HEK293 (cell line): ENCODE measurements around the gene DAPK2.

Experiments
- CTCF ChIA-PET: fragments of 350-600 bp; formaldehyde crosslinking; extraction: SDS; loops from one replicate; lab custom pipeline; 2021; ENCODE audit warnings: antibody characterized with exemption; lab: Yijun Ruan, JAX
- POLR2A ChIA-PET: fragments of 300-600 bp; formaldehyde crosslinking; extraction: SDS; loops from one replicate; lab custom pipeline; 2020; ENCODE audit warnings: antibody characterized with exemption, inconsistent platforms; lab: Yijun Ruan, JAX
- H3K27ac ChIP-seq: fragments of 200-500 bp; sonication (Bioruptor generic); 2 replicates; pipeline ENCODE4 v1.5.1; 2014; ENCODE audit warnings: low read depth, low read length, control low read depth, inconsistent platforms; ENCODE audit errors: extremely low read depth
- H3K36me3 ChIP-seq, 2 experiments: fragments of 200-500 bp in 1 of 2; sonication (Bioruptor generic) in 1 of 2; 1 replicate in 1 of 2; 2 replicates in 1 of 2; pipeline ENCODE4 v1.5.1; 2014 to 2017; ENCODE audit warnings: inconsistent platforms in 2 of 2, low read length in 2 of 2; ENCODE audit not compliant: control insufficient read depth in 2 of 2, insufficient read depth in 1 of 2
- H3K4me1 ChIP-seq: fragments of 200-500 bp; sonication (Bioruptor generic); 2 replicates; pipeline ENCODE4 v1.5.1; 2014; ENCODE audit warnings: mild to moderate bottlenecking, low read length, inconsistent platforms; ENCODE audit not compliant: control insufficient read depth, insufficient read depth
- H3K4me3 ChIP-seq: 2 replicates; pipeline ENCODE4 v1.5.1; 2011; ENCODE audit warnings: low read depth, mild to moderate bottlenecking, control low read depth, low read length, moderate library complexity
- H3K9me3 ChIP-seq: fragments of 200-500 bp; sonication (Bioruptor generic); 2 replicates; pipeline ENCODE4 v1.5.1; 2014; ENCODE audit warnings: low read depth, low read length, inconsistent platforms; ENCODE audit not compliant: control insufficient read depth, insufficient read depth
- GLIS1 ChIP-seq: fragments of 450-650 bp; formaldehyde crosslinking; IDR thresholded peaks from 2 replicates; pipeline ENCODE4 v1.5.1; 2016; ENCODE audit warnings: missing biosample characterization, missing genetic modification characterization
- HOXC10 ChIP-seq: sonication (generic); formaldehyde crosslinking; IDR thresholded peaks from 2 replicates; pipeline ENCODE4 v1.8.1; 2023; ENCODE audit warnings: mild to moderate bottlenecking, missing genetic modification reagents
- HOXD13 ChIP-seq: sonication (generic); formaldehyde crosslinking; IDR thresholded peaks from 2 replicates; pipeline ENCODE4 v1.8.0; 2022; ENCODE audit warnings: missing genetic modification reagents, borderline replicate concordance
- OVOL3 ChIP-seq: fragments of 450-650 bp; formaldehyde crosslinking; IDR thresholded peaks from 2 replicates; pipeline ENCODE4 v1.5.1; 2016; ENCODE audit warnings: missing biosample characterization, missing genetic modification characterization
- ZBTB8A ChIP-seq: fragments of 450-650 bp; formaldehyde crosslinking; IDR thresholded peaks from 2 replicates; pipeline ENCODE4 v1.5.1; 2016; ENCODE audit warnings: missing biosample characterization, missing genetic modification characterization
- ZFHX2 ChIP-seq: fragments of 450-650 bp; formaldehyde crosslinking; conservative IDR thresholded peaks from 2 replicates; pipeline ENCODE4 v1.5.1; 2016; ENCODE audit warnings: missing biosample characterization, missing genetic modification characterization
- ZFP3 ChIP-seq: fragments of 450-650 bp; formaldehyde crosslinking; IDR thresholded peaks from 2 replicates; pipeline ENCODE4 v1.5.1; 2016; ENCODE audit warnings: low read depth, missing biosample characterization, missing genetic modification characterization
- ZFP37 ChIP-seq: fragments of 450-650 bp; formaldehyde crosslinking; IDR thresholded peaks from 2 replicates; pipeline ENCODE4 v1.5.1; 2016; ENCODE audit warnings: missing biosample characterization, missing genetic modification characterization
- ZNF239 ChIP-seq: fragments of 450-650 bp; formaldehyde crosslinking; IDR thresholded peaks from 2 replicates; pipeline ENCODE4 v1.5.1; 2016; ENCODE audit warnings: missing biosample characterization, missing genetic modification characterization
- ZNF394 ChIP-seq: fragments of 450-650 bp; formaldehyde crosslinking; IDR thresholded peaks from 2 replicates; pipeline ENCODE4 v1.5.1; 2016; ENCODE audit warnings: missing biosample characterization, missing genetic modification characterization, mild to moderate bottlenecking, moderate library complexity, borderline replicate concordance
- ZNF548 ChIP-seq: fragments of 450-650 bp; formaldehyde crosslinking; IDR thresholded peaks from 2 replicates; pipeline ENCODE4 v1.5.1; 2016; ENCODE audit warnings: missing biosample characterization, missing genetic modification characterization
- ZNF76 ChIP-seq: fragments of 450-650 bp; formaldehyde crosslinking; IDR thresholded peaks from 2 replicates; pipeline ENCODE4; 2016; ENCODE audit warnings: low read depth, missing biosample characterization, missing genetic modification characterization, borderline replicate concordance
- ZSCAN30 ChIP-seq: fragments of 450-650 bp; IDR thresholded peaks from 2 replicates; pipeline ENCODE4 v1.5.1; 2018; ENCODE audit warnings: missing biosample characterization, mild to moderate bottlenecking, missing genetic modification characterization, moderate library complexity
- TF ChIP-seq, protein P1 (sequence below): fragments of 450-650 bp; formaldehyde crosslinking; IDR thresholded peaks from 2 replicates; pipeline ENCODE4 v1.5.1; 2017; ENCODE audit warnings: missing biosample characterization, missing genetic modification characterization
- TF ChIP-seq, protein P2 (sequence below): fragments of 450-650 bp; formaldehyde crosslinking; IDR thresholded peaks from 2 replicates; pipeline ENCODE4 v1.5.1; 2016; ENCODE audit warnings: missing biosample characterization, missing genetic modification characterization
- TF ChIP-seq, protein P3 (sequence below): fragments of 450-650 bp; formaldehyde crosslinking; optimal IDR thresholded peaks from 2 replicates; pipeline ENCODE3; 2016; ENCODE audit warnings: missing biosample characterization, mild to moderate bottlenecking, missing genetic modification characterization
- TF ChIP-seq, protein P4 (sequence below): fragments of 450-650 bp; formaldehyde crosslinking; IDR thresholded peaks from 2 replicates; pipeline ENCODE4 v1.5.1; 2016; ENCODE audit warnings: missing biosample characterization, missing genetic modification characterization
- TF ChIP-seq, protein P5 (sequence below): fragments of 450-650 bp; formaldehyde crosslinking; IDR thresholded peaks from 2 replicates; pipeline ENCODE4 v1.5.1; 2016; ENCODE audit warnings: missing biosample characterization, missing genetic modification characterization
- TF ChIP-seq, protein P6 (sequence below): fragments of 450-650 bp; formaldehyde crosslinking; IDR thresholded peaks from 2 replicates; pipeline ENCODE4 v1.5.1; 2016; ENCODE audit warnings: missing biosample characterization, missing genetic modification characterization

Gene DAPK2

DNA sequence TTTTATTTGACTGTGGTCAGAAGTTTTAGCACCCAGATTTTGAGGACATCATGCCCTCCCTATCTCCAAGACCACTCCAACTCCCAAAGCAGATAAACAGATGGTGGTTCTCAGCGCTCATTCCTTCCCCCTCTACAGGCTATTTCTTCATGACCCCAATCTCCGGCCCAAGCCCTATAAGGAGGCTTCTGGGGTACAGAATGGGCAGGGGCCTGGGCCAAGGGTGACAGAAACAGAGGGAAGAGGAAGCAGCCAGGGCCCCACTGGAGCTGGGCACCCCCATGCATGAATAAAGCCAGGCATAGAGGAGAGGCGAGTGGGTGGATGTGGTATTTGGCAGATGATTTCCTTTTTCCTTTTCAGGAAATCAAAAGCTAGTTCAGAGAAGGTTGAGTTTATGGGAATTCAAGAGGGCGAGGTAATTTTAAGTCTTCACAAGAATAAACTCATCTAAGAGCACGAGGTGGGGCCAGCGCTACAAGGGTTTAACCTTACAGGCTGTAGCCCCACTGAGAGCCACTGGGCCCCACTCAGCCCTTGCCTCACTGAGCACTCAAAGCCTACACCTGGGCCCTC, 107.7 kb downstream of the DAPK2 start:
- POLR2A ChIA-PET, result no interaction called here
- no peaks in the 10 kb centered on the region for H3K4me1 ChIP-seq
- H3K36me3 ChIP-seq, result no peaks in the 10 kb centered on the region
- H3K27ac ChIP-seq, result no peak overlapping the region
- no peaks in the 10 kb centered on the region for H3K9me3 ChIP-seq
- H3K4me3 ChIP-seq, result no peak overlapping the region
- no peak for TF ChIP-seq OVOL3 (tag by site-specific recombination)
- TF ChIP-seq, protein P1, sequence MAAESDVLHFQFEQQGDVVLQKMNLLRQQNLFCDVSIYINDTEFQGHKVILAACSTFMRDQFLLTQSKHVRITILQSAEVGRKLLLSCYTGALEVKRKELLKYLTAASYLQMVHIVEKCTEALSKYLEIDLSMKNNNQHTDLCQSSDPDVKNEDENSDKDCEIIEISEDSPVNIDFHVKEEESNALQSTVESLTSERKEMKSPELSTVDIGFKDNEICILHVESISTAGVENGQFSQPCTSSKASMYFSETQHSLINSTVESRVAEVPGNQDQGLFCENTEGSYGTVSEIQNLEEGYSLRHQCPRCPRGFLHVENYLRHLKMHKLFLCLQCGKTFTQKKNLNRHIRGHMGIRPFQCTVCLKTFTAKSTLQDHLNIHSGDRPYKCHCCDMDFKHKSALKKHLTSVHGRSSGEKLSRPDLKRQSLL (tag by site-specific recombination), result no peak
- TF ChIP-seq, protein P2, sequence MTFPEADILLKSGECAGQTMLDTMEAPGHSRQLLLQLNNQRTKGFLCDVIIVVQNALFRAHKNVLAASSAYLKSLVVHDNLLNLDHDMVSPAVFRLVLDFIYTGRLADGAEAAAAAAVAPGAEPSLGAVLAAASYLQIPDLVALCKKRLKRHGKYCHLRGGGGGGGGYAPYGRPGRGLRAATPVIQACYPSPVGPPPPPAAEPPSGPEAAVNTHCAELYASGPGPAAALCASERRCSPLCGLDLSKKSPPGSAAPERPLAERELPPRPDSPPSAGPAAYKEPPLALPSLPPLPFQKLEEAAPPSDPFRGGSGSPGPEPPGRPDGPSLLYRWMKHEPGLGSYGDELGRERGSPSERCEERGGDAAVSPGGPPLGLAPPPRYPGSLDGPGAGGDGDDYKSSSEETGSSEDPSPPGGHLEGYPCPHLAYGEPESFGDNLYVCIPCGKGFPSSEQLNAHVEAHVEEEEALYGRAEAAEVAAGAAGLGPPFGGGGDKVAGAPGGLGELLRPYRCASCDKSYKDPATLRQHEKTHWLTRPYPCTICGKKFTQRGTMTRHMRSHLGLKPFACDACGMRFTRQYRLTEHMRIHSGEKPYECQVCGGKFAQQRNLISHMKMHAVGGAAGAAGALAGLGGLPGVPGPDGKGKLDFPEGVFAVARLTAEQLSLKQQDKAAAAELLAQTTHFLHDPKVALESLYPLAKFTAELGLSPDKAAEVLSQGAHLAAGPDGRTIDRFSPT, result no peak
- CTCF ChIA-PET, result interaction anchor here (0.6 to 0.7 kb wide), 2 partner anchors 12 to 232 kb away, joined by 3 read pairs; no protein-coding TSS in a partner anchor

DNA sequence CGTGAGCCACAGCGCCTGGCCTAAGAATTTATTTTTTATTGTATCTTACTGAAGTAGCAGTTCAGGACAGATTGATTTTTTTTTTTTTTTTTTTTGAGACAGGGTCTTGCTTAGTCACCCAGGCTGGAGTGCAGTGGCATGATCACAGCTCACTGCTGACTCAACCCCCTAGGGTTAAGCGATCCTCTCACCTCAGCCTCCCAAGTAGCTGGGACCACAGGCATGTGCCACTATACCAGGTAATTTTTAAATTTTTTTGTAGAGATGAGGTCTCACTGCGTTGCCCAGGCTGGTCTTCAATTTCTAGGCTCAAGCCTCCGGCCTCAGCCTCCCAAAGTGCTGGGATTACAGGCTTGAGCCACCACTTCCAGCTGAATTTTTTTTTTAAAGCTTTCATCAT, 112.8 kb downstream of the DAPK2 start:
- H3K4me3 ChIP-seq, result no peak overlapping the region
- CTCF ChIA-PET, result interaction anchor here (0.7 to 3.6 kb wide), 2 partner anchors 12 to 450 kb away, joined by 5 to 14 read pairs; no protein-coding TSS in a partner anchor
- POLR2A ChIA-PET, result no interaction called here

DNA sequence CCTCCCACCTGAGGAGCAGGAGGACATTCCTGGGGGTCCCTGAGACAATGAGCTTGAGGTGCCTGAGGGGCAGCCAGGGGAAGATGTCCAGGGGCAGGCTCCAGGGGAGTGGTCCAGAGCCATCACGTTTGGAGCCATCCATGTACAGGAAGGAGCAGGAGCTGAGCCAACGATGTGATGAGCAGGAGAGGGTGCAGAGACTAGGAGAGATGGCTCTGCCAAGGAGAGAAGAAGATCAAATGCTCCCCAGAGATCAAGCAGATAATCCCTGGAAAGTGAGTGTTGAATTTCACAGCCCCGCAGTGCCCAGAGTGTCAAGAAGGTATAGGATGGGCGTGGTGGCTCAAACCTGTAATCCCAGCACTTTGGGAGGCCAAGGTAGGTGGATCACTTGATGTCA, 114.7 kb downstream of the DAPK2 start:
- H3K4me1 ChIP-seq, result no peaks in the 10 kb centered on the region
- no peaks in the 10 kb centered on the region for H3K36me3 ChIP-seq
- no peak overlapping the region for H3K27ac ChIP-seq
- H3K9me3 ChIP-seq, result no peaks in the 10 kb centered on the region
- POLR2A ChIA-PET, result interaction anchor here (0.6 kb wide), 1 partner anchor 449 kb away, joined by 4 read pairs; no protein-coding TSS in a partner anchor
- CTCF ChIA-PET, result no interaction called here
- H3K4me3 ChIP-seq, result no peak overlapping the region
- TF ChIP-seq ZNF239 (tag by site-specific recombination) (no peak), HOXC10 (no peak), ZFHX2 (tag by site-specific recombination) (no peak), ZSCAN30 (tag by site-specific recombination) (no peak), ZNF394 (tag by site-specific recombination) (no peak), ZNF548 (no peak), ZBTB8A (tag by site-specific recombination) (no peak), ZNF76 (tag by site-specific recombination) (no peak), ZFP37 (tag by site-specific recombination) (no peak), HOXD13 (CRISPR knock-in tag) (no peak)
- TF ChIP-seq, protein P3, sequence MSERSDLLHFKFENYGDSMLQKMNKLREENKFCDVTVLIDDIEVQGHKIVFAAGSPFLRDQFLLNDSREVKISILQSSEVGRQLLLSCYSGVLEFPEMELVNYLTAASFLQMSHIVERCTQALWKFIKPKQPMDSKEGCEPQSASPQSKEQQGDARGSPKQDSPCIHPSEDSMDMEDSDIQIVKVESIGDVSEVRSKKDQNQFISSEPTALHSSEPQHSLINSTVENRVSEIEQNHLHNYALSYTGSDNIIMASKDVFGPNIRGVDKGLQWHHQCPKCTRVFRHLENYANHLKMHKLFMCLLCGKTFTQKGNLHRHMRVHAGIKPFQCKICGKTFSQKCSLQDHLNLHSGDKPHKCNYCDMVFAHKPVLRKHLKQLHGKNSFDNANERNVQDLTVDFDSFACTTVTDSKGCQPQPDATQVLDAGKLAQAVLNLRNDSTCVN (tag by site-specific recombination), result no peak
- TF ChIP-seq, protein P2, result no peak
- TF ChIP-seq, protein P4, sequence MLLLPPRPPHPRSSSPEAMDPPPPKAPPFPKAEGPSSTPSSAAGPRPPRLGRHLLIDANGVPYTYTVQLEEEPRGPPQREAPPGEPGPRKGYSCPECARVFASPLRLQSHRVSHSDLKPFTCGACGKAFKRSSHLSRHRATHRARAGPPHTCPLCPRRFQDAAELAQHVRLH (tag by site-specific recombination), result no peak
- TF ChIP-seq, protein P5, sequence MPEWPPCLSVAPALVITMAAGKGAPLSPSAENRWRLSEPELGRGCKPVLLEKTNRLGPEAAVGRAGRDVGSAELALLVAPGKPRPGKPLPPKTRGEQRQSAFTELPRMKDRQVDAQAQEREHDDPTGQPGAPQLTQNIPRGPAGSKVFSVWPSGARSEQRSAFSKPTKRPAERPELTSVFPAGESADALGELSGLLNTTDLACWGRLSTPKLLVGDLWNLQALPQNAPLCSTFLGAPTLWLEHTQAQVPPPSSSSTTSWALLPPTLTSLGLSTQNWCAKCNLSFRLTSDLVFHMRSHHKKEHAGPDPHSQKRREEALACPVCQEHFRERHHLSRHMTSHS (tag by site-specific recombination), result no peak
- TF ChIP-seq, protein P6, sequence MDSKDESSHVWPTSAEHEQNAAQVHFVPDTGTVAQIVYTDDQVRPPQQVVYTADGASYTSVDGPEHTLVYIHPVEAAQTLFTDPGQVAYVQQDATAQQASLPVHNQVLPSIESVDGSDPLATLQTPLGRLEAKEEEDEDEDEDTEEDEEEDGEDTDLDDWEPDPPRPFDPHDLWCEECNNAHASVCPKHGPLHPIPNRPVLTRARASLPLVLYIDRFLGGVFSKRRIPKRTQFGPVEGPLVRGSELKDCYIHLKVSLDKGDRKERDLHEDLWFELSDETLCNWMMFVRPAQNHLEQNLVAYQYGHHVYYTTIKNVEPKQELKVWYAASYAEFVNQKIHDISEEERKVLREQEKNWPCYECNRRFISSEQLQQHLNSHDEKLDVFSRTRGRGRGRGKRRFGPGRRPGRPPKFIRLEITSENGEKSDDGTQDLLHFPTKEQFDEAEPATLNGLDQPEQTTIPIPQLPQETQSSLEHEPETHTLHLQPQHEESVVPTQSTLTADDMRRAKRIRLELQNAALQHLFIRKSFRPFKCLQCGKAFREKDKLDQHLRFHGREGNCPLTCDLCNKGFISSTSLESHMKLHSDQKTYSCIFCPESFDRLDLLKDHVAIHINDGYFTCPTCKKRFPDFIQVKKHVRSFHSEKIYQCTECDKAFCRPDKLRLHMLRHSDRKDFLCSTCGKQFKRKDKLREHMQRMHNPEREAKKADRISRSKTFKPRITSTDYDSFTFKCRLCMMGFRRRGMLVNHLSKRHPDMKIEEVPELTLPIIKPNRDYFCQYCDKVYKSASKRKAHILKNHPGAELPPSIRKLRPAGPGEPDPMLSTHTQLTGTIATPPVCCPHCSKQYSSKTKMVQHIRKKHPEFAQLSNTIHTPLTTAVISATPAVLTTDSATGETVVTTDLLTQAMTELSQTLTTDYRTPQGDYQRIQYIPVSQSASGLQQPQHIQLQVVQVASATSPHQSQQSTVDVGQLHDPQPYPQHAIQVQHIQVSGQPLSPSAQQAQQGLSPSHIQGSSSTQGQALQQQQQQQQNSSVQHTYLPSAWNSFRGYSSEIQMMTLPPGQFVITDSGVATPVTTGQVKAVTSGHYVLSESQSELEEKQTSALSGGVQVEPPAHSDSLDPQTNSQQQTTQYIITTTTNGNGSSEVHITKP (tag by site-specific recombination), result no peak

More for the DNA sequence above, 112.8 kb downstream of the DAPK2 start:
- no peaks in the 10 kb centered on the region for H3K9me3 ChIP-seq
- no peak overlapping the region for H3K27ac ChIP-seq
- no peaks in the 10 kb centered on the region for H3K4me1 ChIP-seq
- H3K36me3 ChIP-seq, result no peaks in the 10 kb centered on the region
- TF ChIP-seq ZFP3 (tag by site-specific recombination) (no peak), GLIS1 (tag by site-specific recombination) (peak; percentile 78)
